ENCODE data around the gene WDR41.

DNA sequence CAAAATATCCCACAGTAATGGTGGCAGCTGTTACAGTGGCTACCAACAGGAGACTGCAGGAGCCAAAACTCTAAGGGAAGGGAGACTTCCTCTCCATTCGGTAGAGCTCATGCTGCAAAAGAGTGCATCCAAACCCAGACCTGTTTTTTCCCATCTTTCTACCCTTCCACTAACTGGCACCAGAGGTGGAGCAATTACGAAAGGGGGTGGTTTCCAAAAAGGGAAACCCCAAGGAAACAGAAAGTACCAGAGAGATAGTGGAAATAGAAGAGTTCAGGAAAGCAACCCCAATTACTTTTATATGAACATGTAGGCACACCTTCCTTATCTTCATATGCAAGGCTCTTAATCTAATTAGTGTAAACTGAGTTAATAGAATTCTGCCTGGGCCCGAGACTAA lies 7.3 kb upstream of the WDR41 start:
- TF ChIP-seq, protein P1, sequence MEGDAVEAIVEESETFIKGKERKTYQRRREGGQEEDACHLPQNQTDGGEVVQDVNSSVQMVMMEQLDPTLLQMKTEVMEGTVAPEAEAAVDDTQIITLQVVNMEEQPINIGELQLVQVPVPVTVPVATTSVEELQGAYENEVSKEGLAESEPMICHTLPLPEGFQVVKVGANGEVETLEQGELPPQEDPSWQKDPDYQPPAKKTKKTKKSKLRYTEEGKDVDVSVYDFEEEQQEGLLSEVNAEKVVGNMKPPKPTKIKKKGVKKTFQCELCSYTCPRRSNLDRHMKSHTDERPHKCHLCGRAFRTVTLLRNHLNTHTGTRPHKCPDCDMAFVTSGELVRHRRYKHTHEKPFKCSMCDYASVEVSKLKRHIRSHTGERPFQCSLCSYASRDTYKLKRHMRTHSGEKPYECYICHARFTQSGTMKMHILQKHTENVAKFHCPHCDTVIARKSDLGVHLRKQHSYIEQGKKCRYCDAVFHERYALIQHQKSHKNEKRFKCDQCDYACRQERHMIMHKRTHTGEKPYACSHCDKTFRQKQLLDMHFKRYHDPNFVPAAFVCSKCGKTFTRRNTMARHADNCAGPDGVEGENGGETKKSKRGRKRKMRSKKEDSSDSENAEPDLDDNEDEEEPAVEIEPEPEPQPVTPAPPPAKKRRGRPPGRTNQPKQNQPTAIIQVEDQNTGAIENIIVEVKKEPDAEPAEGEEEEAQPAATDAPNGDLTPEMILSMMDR (IDR thresholded peaks at IDR 0.05), result no peak
- no peak for TF ChIP-seq POLR2A (IDR thresholded peaks at IDR 0.05)

Measured in suprapubic skin (tissue), 3 donors.